ENCODE data around the gene SHANK2.

SHANK2 gene

GRCh38 chr11:71222318-71223080 is 29.9 kb downstream of the SHANK2 start:
- no peak for DNase-seq (ENCODE audit: low read depth in 2 of 2)

- no peak for DNase-seq (ENCODE audit: low read depth in 2 of 2)
These were observed 30.6 kb downstream of the SHANK2 start for GRCh38 chr11:71221821-71222220.

- DNase-seq (ENCODE audit: low read depth in 2 of 2): no peak
These were observed 31.2 kb downstream of the SHANK2 start for GRCh38 chr11:71221201-71221600.

- no peak for DNase-seq (ENCODE audit: low read depth in 2 of 2)
These were observed 33.4 kb downstream of the SHANK2 start for GRCh38 chr11:71218789-71219499.

- no peak for DNase-seq (ENCODE audit: low read depth in 2 of 2)
These were observed 36.9 kb downstream of the SHANK2 start for GRCh38 chr11:71215425-71215965.

GRCh38 chr11:71214553-71215424 is 37.6 kb downstream of the SHANK2 start:
- no peak for DNase-seq (ENCODE audit: low read depth in 2 of 2)

GRCh38 chr11:71213696-71214552 is 38.5 kb downstream of the SHANK2 start:
- no peak for DNase-seq (ENCODE audit: low read depth in 2 of 2)

GRCh38 chr11:71212871-71213559 is 39.4 kb downstream of the SHANK2 start:
- DNase-seq (ENCODE audit: low read depth in 2 of 2): no peak

GRCh38 chr11:71211631-71212030 is 40.7 kb downstream of the SHANK2 start:
- no peak for DNase-seq (ENCODE audit: low read depth in 2 of 2)

GRCh38 chr11:71210861-71211260 is 41.5 kb downstream of the SHANK2 start:
- DNase-seq (ENCODE audit: low read depth in 2 of 2): no peak

- DNase-seq (ENCODE audit: low read depth in 2 of 2): no peak
These were observed 42.7 kb downstream of the SHANK2 start for GRCh38 chr11:71209656-71210055.

GRCh38 chr11:71209181-71209580 is 43.2 kb downstream of the SHANK2 start:
- DNase-seq (ENCODE audit: low read depth in 2 of 2): no peak

- no peak for DNase-seq (ENCODE audit: low read depth in 2 of 2)
These were observed 44.2 kb downstream of the SHANK2 start for GRCh38 chr11:71208011-71208774.

GRCh38 chr11:71207563-71207962 is 44.8 kb downstream of the SHANK2 start:
- DNase-seq (ENCODE audit: low read depth in 2 of 2): no peak

GRCh38 chr11:71206186-71206585 is 46.2 kb downstream of the SHANK2 start:
- DNase-seq (ENCODE audit: low read depth in 2 of 2): no peak

GRCh38 chr11:71204748-71205664 is 47.4 kb downstream of the SHANK2 start:
- DNase-seq (ENCODE audit: low read depth in 2 of 2): no peak

GRCh38 chr11:71204294-71204693 is 48.1 kb downstream of the SHANK2 start:
- no peak for DNase-seq (ENCODE audit: low read depth in 2 of 2)

- DNase-seq (ENCODE audit: low read depth in 2 of 2): no peak
These were observed 48.7 kb downstream of the SHANK2 start for GRCh38 chr11:71203681-71204080.

GRCh38 chr11:71202966-71203365 is 49.4 kb downstream of the SHANK2 start:
- DNase-seq (ENCODE audit: low read depth in 2 of 2): no peak
